Measurements from ENCODE around the gene NMRK1. TPM values are rescaled to one million over a fixed set of nuclear protein-coding genes. Genes with fewer than 3 reads are reported as not detected.

The NMRK1 gene
- total and polyA plus RNA-seq, 7 donors: 5.6 to 53.9 (median 21.0) TPM

GRCh38 chr9:75121914-75122558 lies 34.1 kb upstream of the NMRK1 start:
- Histone ChIP-seq H3K9me3 (no peaks in the 10 kb centered on the region), H3K27me3 (no peaks in the 10 kb centered on the region), H3K4me1 (no peaks in the 10 kb centered on the region), H3K4me3 (no peak overlapping the region), H3K36me3 (peaks cover 0 to 11% (median 0%) of the 10 kb centered on the region in 4 donors), H3K27ac (no peak overlapping the region)
- TF ChIP-seq CTCF (IDR thresholded peaks at IDR 0.05) (no peak), POLR2A (IDR thresholded peaks at IDR 0.05) (no peak), EP300 (IDR thresholded peaks at IDR 0.05) (no peak), POLR2AphosphoS5 (IDR thresholded peaks at IDR 0.05) (no peak)
- no peak for DNase-seq
- 86 to 93% methylated on average over 5 of the region's 5 CpGs for WGBS, 2 donors
- intact Hi-C loops (cut with DNase I): no loop called here

DNA sequence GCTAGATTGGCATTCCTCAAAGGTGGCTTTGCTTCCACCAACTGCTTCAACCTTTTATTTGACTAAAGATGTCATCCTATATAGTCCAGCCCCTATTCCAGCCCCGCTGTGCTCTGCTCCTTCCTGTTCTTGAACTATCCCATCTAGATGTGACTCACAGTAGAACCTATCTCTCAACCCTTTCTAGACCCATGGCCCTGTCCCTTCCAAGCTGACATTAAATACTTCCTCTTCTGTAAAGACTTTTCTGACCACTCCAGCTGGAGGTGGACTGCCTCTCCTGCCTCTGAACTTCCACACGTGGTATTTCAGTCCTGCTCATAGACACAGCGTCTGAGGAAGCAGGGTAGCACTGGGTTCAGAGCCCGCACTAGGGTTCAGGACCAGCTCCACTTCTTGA lies 32.7 kb upstream of the NMRK1 start:
- TF ChIP-seq POLR2AphosphoS5 (IDR thresholded peaks at IDR 0.05): no peak
- no peak for TF ChIP-seq CTCF (IDR thresholded peaks at IDR 0.05)
- no peak for TF ChIP-seq EP300 (IDR thresholded peaks at IDR 0.05)
- no peak for TF ChIP-seq POLR2A (IDR thresholded peaks at IDR 0.05)
- Histone ChIP-seq H3K36me3 (peaks cover 0 to 11% (median 0%) of the 10 kb centered on the region in 4 donors), H3K27ac (no peak overlapping the region), H3K4me1 (no peaks in the 10 kb centered on the region), H3K9me3 (no peaks in the 10 kb centered on the region), H3K27me3 (no peaks in the 10 kb centered on the region), H3K4me3 (no peak overlapping the region)
- 89 to 90% methylated on average over 4 of the region's 4 CpGs for WGBS, 2 donors
- intact Hi-C loops (cut with DNase I): no loop called here
- no peak for DNase-seq

- no peak overlapping the region for H3K27ac ChIP-seq
- no peaks in the 10 kb centered on the region for H3K4me1 ChIP-seq
- no peak overlapping the region for H3K4me3 ChIP-seq
- no peaks in the 10 kb centered on the region for H3K27me3 ChIP-seq
- intact Hi-C loops (cut with DNase I): no loop called here
- 85 to 90% methylated on average over 1 of the region's 1 CpG for WGBS, 2 donors
- H3K36me3 ChIP-seq: peaks cover 0 to 11% (median 0%) of the 10 kb centered on the region in 4 donors
- no peak for TF ChIP-seq EP300 (IDR thresholded peaks at IDR 0.05)
- no peak for TF ChIP-seq POLR2A (IDR thresholded peaks at IDR 0.05)
- no peak for TF ChIP-seq POLR2AphosphoS5 (IDR thresholded peaks at IDR 0.05)
- TF ChIP-seq CTCF (IDR thresholded peaks at IDR 0.05): no peak
- no peak for DNase-seq
- H3K9me3 ChIP-seq: no peaks in the 10 kb centered on the region
Measured at GRCh38 chr9:75117564-75117963, 29.6 kb upstream of the NMRK1 start.

- no peak overlapping the region for H3K27ac ChIP-seq
- WGBS, 2 donors: 77 to 83% methylated on average over 4 of the region's 4 CpGs
- no peak for DNase-seq
- H3K4me3 ChIP-seq: no peak overlapping the region
- no peaks in the 10 kb centered on the region for H3K4me1 ChIP-seq
- no peaks in the 10 kb centered on the region for H3K9me3 ChIP-seq
- H3K27me3 ChIP-seq: no peaks in the 10 kb centered on the region
- peaks cover 0 to 11% (median 0%) of the 10 kb centered on the region in 4 donors for H3K36me3 ChIP-seq
- TF ChIP-seq POLR2A (IDR thresholded peaks at IDR 0.05): no peak
- no peak for TF ChIP-seq EP300 (IDR thresholded peaks at IDR 0.05)
- no peak for TF ChIP-seq CTCF (IDR thresholded peaks at IDR 0.05)
- no peak for TF ChIP-seq POLR2AphosphoS5 (IDR thresholded peaks at IDR 0.05)
- intact Hi-C loops (cut with DNase I): no loop called here
Measured at GRCh38 chr9:75116306-75116705, 28.4 kb upstream of the NMRK1 start.

DNA sequence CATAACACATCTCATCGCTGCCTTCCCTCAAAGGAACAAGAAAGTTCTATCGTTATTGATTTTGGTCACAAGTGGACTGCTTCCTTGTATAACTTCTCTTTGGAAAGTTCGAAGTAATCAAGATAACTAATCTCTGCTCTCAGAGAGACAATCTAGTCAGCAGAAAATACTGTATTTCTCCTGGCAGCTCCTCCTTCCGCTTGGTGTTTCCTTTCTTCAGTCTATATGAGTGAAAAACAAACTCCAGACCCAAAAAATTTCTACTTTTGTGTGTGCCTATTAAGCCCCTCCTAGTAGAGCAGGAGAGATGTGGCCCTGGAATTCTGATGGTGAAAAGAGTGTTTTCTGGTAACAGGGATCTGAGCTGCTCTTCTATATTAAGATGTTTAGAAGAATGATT lies 24.8 kb upstream of the NMRK1 start:
- WGBS, 2 donors: 81 to 85% methylated on average over 4 of the region's 4 CpGs
- intact Hi-C loops (cut with DNase I): no loop called here
- no peak for DNase-seq
- H3K4me3 ChIP-seq: no peak overlapping the region
- peaks cover 0 to 5% (median 0%) of the 10 kb centered on the region in 4 donors for H3K4me1 ChIP-seq
- TF ChIP-seq POLR2A (IDR thresholded peaks at IDR 0.05): no peak
- no peak for TF ChIP-seq EP300 (IDR thresholded peaks at IDR 0.05)
- H3K36me3 ChIP-seq: no peaks in the 10 kb centered on the region
- H3K27me3 ChIP-seq: no peaks in the 10 kb centered on the region
- H3K27ac ChIP-seq: no peak overlapping the region
- no peaks in the 10 kb centered on the region for H3K9me3 ChIP-seq
